ENCODE data around the gene APOD. TPM values are rescaled to one million over a fixed set of nuclear protein-coding genes. Genes with fewer than 3 reads are reported as not detected.

The APOD gene
- total RNA-seq, 6 experiments from 2014 or later: 0.29 to 5.6 (median 0.41) TPM

- H3K36me3 ChIP-seq: no peaks in the 10 kb centered on the region
- WGBS (ENCODE audit: insufficient coverage, low coverage, low lambda C conversion rate, missing lambda C conversion rate): 93% methylated on average over 5 of the region's 5 CpGs
- no peaks in the 10 kb centered on the region for H3K27me3 ChIP-seq
- intact Hi-C loops (cut with DNase I): no loop called here
- TF ChIP-seq, protein P1, sequence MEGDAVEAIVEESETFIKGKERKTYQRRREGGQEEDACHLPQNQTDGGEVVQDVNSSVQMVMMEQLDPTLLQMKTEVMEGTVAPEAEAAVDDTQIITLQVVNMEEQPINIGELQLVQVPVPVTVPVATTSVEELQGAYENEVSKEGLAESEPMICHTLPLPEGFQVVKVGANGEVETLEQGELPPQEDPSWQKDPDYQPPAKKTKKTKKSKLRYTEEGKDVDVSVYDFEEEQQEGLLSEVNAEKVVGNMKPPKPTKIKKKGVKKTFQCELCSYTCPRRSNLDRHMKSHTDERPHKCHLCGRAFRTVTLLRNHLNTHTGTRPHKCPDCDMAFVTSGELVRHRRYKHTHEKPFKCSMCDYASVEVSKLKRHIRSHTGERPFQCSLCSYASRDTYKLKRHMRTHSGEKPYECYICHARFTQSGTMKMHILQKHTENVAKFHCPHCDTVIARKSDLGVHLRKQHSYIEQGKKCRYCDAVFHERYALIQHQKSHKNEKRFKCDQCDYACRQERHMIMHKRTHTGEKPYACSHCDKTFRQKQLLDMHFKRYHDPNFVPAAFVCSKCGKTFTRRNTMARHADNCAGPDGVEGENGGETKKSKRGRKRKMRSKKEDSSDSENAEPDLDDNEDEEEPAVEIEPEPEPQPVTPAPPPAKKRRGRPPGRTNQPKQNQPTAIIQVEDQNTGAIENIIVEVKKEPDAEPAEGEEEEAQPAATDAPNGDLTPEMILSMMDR (IDR thresholded peaks at IDR 0.05): no peak
- no peak for TF ChIP-seq POLR2A (IDR thresholded peaks at IDR 0.05)
- H3K4me1 ChIP-seq: no peaks in the 10 kb centered on the region
- no peak for ATAC-seq
- no peak for DNase-seq
- no peaks in the 10 kb centered on the region for H3K9me3 ChIP-seq
- H3K27ac ChIP-seq: no peak overlapping the region
- H3K4me3 ChIP-seq: no peak overlapping the region
Observed at GRCh38 chr3:195535293-195535692, 48.4 kb downstream of the APOD start.

DNA sequence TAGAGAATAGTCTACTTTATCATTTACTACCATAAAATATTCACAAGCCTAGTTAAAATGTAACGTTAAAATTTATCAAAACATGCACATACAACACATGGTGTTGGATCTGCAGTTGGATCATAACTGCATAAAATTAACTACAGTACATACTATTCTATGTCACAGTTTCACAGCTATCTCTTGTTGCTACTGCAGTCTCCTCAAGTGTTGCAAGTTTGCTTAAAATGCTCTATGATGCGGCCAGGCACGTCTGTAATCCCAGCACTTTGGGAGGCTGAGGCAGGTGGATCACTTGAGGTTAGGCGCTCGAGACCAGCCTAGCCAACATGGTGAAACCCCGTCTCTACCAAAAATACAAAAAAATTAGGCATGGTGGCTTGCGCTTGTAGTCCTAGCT lies 50.9 kb downstream of the APOD start:
- no peak for DNase-seq
- TF ChIP-seq, protein P1 (IDR thresholded peaks at IDR 0.05): no peak
- no peak for TF ChIP-seq POLR2A (IDR thresholded peaks at IDR 0.05)
- no peaks in the 10 kb centered on the region for H3K4me1 ChIP-seq
- H3K4me3 ChIP-seq: no peak overlapping the region
- no peak for ATAC-seq
- H3K27ac ChIP-seq: no peak overlapping the region
- no peaks in the 10 kb centered on the region for H3K9me3 ChIP-seq
- 78% methylated on average over 1 of the region's 7 CpGs for WGBS (ENCODE audit: insufficient coverage, low coverage, low lambda C conversion rate, missing lambda C conversion rate)
- intact Hi-C loops (cut with DNase I): no loop called here
- no peaks in the 10 kb centered on the region for H3K27me3 ChIP-seq
- H3K36me3 ChIP-seq: no peaks in the 10 kb centered on the region

DNA sequence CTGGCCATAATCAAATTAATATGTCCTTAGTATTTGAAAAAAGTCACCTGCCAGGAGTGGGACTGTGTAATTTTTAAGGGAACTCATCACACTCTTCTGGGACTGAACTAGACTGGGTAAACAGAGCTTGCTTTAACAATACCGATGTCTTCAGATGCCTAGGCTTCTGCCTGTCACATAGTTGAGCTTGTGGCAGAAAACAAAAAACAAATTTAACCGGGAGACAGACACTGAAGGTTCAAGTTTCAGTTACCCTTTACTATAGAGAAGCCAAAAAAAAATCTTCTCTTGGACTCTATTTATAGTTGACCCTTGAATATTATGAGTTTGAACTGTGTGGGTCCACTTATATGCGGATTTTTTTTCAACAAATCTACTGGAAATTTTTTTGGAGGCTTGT lies 51.4 kb downstream of the APOD start:
- ATAC-seq (no peak), DNase-seq (no peak)
- Histone ChIP-seq H3K9me3 (no peaks in the 10 kb centered on the region), H3K36me3 (no peaks in the 10 kb centered on the region), H3K27ac (no peak overlapping the region), H3K4me3 (no peak overlapping the region), H3K4me1 (no peaks in the 10 kb centered on the region), H3K27me3 (no peaks in the 10 kb centered on the region)
- 44% methylated on average over 2 of the region's 3 CpGs for WGBS (ENCODE audit: insufficient coverage, low coverage, low lambda C conversion rate, missing lambda C conversion rate)
- intact Hi-C loops (cut with DNase I): no loop called here
- no peak for TF ChIP-seq POLR2A (IDR thresholded peaks at IDR 0.05)
- TF ChIP-seq, protein P1 (IDR thresholded peaks at IDR 0.05): no peak

DNA sequence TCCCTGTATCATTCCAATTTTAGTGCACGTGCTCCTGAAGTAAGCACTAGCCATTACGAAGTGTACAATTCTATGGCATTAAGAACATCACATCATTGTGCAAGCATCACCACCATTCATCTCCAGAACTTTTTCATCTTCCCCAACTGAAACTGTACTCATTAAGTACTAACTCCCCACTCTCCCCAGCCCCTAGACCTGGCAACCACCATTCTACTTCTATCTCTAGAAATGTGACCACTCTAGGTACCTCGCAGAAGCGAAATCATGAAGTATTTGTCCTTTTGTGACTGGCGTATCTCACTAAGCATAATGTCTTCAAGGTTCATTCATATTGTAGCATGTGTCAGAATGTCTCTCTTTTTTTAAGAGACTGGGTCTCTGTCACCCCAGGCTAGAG lies 52.1 kb downstream of the APOD start:
- no peak overlapping the region for H3K27ac ChIP-seq

More for the DNA sequence above, 52.1 kb downstream of the APOD start:
- Histone ChIP-seq H3K9me3 (no peaks in the 10 kb centered on the region), H3K36me3 (no peaks in the 10 kb centered on the region), H3K27me3 (no peaks in the 10 kb centered on the region), H3K4me1 (no peaks in the 10 kb centered on the region), H3K4me3 (no peak overlapping the region)
- intact Hi-C loops (cut with DNase I): no loop called here
- ATAC-seq: no peak
- no peak for DNase-seq
- 82% methylated on average over 5 of the region's 5 CpGs for WGBS (ENCODE audit: insufficient coverage, low coverage, low lambda C conversion rate, missing lambda C conversion rate)
- TF ChIP-seq, protein P1 (IDR thresholded peaks at IDR 0.05): no peak
- no peak for TF ChIP-seq POLR2A (IDR thresholded peaks at IDR 0.05)
